ENCODE results near the gene SPPL2B.

SPPL2B gene

DNA sequence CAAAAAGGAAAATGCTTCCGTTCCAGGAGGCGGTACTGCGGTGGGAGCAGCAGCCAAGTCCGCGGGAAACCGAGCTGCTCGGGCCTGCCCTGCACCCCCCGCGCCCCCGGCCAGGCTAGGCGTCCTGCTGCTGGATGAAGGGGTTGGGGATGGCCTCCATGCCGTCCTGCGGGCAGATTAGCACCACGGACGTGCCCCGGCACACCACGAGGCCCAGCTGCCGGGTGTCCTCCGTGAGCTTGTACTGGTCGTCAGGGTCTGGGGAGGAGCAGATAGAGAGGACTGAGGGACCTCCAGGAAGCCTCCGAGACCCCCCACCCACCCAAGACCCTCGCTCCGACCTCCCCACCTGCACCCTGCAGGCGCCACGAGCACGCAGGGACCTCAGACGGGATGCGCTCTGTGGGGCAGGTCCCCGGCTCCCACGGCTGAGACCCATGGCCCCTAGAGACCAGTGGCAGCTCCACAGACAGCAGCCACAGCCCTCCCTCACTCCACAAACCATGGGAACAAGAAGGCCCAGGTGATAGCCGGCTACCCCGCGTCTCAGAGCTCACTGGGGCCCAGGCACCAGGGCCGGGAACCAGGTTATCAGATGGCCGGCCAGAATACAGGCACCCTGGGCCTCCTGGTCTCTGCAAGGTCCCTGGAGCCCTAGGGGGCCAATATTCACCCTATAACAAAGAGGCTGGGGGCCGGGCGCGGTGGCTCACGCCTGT, 6.8 kb upstream of the SPPL2B start:
- DNase-seq (ENCODE audit: low read depth in 2 of 2) = no peak

DNA sequence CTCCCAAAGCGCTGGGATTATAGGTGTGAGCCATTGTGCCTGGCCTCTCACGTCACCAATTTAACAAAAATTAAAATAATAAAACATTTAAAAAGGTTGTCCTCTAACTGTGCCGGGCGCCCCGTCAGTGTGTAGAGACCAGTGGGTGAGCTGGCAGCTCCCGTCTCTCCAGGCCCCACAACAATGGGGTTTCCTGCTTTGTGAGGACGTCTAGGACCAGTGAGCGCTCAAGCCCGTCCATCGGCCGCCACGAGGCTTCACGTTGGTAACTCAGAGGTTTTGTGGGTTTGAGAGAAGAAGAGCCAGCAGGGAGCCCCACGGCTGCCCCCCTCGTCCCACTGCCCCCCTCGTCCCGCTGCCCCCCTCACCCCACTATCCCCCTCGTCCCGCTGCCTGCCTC, 4.8 kb upstream of the SPPL2B start:
- DNase-seq (ENCODE audit: low read depth in 2 of 2) = no peak

DNA sequence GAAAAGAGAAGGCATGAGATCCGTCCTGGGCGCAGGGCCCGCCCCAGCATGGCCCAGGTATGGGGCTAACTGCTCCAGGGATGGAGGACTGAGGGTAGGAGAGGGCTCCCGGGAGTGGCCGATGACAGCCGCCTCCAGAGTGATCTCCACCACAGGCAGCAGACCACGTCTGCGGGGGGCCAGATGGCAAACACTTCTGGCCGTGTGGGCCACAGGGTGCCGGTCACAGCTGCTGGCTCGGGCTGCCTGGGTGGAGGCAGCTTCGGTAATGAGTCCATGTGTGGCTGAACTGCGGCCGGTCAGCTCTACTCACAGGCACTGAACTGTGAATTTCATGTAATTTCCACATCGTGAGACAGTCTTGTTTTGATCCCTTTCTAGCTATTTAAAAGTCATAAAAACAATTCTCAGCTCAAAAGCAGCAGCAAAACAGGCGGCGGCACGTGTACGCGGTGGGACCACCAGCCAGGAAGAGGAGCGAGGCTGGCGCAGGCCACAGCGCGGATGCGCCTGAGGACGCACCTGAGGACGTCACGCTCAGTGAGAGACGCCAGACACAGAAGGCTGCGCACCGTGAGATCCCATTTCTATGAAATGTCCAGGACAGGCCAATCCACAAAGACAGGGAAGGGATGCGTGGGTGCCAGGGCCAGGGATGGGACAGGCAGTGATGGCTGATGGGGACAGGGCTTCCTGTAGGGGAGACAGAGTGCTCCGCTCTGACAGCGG, 4.1 kb upstream of the SPPL2B start:
- DNase-seq (ENCODE audit: low read depth in 2 of 2) = no peak

DNA sequence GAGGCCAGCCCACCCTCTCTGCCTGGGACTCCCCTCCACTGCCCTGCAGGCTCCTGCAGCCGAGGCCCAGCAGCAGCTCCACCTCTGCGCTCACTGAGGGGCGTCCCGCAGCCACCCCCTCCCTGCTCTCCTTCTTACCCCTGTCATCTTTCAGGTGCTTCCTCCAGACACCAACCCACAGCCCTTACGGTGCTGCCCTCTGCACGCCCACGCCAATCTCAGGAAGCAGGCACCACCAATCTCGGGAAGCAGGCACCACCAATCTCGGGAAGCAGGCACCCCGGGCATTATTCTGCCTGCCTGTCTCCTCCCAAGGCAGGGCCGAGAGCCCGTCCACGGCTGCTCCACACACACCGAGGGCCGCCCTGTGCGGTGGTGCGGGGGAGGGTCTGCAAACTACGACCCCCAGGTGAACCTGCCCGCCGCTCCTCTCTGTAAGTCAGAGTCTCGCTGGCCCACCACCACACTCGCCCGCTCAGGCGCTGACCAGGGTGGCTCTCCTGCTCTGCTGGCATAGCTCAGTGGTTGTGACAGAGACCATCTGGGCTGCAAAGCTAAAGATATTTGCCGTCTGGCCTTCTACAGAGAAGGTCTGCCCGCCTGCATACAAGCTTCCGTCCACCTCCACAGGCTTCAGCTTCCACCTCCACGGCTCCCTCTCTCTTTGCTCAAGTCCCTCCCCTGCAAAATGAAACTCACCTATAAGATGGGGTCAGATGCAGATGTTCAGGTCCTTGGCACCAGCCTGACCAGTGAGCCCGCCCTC, 3.0 kb upstream of the SPPL2B start:
- no peak for DNase-seq (ENCODE audit: low read depth in 2 of 2)

DNA sequence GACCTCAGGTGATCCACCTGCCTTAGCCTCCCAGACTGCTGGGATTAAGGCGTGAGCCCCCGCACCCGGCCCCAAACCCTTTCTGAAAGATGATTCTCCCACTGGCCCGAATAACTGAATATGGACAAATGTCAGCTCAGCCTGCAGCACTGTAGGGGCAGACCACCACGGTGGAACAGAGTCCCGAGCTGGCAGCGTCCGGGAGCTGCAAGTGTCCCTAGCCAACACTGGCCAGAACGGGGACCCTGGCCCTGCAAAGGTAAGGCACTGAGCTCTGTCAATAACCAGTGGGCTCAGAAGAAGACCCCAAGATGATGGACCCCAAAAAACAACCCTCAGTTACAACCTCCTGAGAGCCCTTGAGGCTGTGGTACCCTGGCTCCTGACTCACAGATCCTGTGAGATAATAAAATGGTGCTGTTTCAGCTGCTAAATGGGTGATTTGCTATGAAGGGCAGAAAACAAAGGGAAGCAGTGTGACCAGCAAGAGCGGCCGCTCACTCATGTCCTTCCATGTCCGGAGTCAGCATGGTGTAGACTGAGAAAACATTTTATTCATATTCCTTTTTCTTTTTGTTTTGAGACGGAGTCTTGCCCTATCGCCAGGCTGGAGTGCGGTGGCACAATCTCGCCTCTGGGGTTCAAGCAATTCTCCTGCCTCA, 1.7 kb upstream of the SPPL2B start:
- DNase-seq (ENCODE audit: low read depth in 2 of 2) = no peak

DNA sequence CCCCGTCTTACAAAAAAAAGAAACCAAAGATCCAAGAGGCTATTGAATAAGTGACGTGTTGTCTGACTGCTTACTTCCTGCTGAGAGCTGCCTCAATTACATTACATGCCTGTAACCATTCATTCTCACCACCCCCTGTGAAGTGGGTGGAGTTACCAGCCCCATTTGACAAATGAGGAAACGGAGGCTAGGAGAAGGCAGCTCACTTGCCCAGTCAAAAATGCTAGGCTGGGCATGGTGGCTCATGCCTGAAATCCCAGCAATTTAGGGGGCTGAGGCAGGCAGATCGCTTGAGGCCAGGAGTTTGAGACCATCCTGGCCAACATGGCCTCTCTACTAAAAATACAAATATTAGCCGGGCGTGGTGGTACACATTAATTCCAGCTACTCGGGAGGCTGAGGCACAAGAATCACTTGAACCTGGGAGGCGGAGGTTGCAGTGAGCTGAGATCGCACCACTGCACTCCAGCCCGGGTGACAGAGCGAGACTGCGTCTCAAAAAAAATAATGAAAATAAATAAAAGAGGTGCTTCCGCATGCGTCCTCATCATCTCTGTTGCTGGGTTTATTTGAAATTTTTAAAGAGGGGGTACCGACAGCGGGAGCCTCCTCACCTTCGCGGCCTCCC, 597 bp upstream of the SPPL2B start:
- peak in 1 of 2 donors; percentile 37 for DNase-seq (ENCODE audit: low read depth in 2 of 2)

DNA sequence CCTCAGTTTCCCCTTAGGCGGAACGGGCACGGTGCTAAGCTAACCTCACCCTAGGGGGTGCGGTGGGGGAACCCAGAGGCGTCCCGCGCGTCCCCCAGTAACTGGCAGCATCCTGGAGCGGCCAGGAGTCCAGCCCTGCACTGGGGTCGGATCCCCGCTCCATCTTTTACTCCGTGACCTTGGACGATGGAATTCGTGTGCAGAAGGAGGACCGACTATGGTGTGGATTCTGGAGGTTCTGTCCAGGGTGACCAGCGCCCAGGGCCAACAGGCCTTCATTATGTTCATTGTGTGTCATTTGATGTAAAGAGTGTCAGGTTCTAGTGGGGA, 630 bp downstream of the SPPL2B start:
- DNase-seq (ENCODE audit: low read depth in 2 of 2) = no peak

DNA sequence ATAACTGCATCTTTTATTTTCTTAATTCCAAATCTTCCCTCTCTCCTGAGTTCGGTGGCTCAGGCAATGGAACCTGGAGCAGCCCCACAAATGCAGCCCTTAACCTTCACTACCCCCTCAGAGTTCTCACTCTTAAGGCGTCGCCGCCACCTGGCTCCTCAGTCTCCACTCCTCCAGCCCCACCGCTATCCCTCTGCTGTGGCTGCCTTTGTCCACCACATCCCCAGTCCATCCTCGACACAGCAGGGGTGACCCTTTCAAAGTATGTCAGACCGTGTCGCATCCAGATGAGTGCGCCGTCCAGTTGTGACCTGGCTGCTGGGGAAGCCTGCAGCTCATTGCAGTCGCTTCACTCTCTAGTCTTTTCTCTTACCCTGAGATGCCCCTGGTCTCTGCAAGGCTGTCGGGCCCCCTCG, 1.0 kb downstream of the SPPL2B start:
- DNase-seq (ENCODE audit: low read depth in 2 of 2) = no peak

DNA sequence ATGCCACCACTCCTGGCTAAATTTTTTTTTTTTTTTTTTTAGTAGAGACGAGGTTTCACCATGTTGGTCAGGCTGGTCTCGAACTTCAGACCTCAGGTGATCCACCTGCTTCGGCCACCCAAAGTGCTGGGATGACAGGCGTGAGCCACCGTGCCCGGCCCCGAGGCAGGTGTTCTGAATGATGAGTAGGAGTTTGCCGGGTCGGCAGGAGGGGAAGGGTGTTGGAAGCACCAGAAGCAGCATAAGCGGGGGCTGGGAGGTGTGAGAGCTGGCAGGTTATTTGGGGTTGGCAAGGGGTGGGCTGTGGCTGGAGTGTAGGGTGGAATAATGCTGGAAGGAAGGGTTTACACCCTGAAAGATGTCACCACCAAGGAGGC, 1.8 kb downstream of the SPPL2B start:
- DNase-seq (ENCODE audit: low read depth in 2 of 2) = no peak

DNA sequence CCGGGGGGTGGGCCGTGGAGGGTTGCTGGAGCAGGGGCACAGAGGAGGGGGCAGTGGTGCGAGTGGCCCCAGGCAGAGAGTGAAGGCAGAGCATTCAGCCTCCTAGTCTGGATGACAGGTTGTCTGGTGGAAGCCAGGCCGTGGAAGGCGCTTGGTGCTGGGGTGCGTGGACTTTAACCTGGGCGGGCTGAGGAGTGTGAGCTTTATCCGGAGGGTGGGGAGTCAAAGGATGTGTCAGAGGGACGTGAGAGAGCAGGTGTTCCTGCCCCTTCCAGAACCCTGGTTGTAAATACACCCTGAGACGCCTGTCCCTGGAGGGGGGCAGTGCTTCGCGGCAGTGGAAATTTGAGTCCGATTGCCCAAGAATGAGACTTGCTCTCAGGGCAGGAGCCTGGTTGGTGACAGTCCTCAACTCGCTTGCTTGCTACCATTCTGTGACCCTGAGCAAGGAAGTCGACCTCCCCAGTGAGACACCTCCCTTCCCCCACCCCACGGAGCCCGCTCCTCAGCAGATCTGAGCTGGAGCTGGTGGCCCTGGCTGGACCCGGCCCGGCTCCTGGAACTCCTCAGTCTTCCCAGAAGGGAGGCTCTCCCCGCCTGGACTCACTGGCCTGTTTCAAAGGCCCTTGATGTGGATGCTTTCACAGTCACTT, 2.3 kb downstream of the SPPL2B start:
- no peak for DNase-seq (ENCODE audit: low read depth in 2 of 2)

DNA sequence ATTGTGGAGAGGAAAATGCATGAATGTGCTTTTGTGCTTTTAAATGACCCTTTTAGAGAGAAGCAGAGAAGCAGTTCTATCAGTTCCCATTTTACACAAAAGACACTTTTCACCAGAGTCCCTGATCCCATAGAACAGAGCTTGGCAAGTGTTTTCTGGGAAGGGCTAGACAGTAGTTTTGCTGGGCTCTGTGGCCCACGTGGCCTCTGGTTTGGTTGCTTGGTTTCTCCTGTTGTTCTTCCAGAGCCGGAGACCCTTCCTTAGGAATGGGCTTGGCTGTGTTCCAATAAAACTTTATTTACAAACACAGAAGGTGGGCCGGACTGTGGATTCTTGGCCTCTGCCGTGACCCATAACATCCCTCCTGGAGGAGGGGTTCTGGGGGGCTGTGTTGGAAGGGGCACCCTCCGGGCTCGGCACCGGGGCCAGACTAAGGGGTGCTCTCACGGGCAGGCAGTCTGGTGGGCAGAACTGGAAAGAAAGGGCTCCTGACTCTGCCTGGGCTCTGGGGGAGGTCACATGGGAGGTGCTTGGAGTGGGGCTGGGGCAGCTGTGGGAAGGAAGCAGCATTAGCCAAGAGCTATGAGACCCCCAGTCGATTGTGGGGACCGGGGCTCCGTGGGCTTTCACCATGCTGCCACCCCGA, 3.2 kb downstream of the SPPL2B start:
- no peak for DNase-seq (ENCODE audit: low read depth in 2 of 2)

DNA sequence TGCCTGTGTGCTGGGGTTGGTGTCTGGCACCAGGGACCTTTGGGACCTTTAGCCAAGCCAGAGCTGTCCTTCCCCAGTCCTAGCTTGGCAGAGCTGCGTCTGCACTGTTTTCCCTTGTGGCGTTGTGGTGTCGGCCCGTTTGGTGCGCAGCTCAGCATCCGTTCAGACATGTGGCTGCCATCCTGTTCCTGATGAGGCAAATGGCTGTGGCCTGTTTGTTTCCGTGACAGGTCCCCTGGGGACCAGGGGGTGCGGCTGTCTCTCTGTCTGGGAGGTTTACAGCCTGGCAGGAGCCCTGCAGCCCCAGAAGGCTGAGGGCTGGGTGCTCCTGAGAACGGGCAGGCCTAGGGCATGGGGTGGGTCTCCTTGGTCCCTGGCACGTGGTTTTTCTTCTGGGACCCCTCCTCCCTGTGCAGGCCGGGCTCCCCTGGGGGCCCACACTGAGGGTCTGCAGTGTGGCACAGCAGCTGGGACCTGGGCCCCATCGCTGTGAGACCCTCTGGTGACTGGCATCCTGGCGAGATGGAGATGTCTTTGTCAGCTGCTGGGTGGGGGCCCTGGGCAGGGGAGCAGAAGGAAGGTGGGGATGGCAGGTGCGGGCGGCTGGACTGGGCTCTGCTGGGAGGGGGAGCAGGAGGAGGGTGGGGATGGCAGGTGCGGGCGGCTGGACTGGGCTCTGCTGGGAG, 4.0 kb downstream of the SPPL2B start:
- no peak for DNase-seq (ENCODE audit: low read depth in 2 of 2)

DNA sequence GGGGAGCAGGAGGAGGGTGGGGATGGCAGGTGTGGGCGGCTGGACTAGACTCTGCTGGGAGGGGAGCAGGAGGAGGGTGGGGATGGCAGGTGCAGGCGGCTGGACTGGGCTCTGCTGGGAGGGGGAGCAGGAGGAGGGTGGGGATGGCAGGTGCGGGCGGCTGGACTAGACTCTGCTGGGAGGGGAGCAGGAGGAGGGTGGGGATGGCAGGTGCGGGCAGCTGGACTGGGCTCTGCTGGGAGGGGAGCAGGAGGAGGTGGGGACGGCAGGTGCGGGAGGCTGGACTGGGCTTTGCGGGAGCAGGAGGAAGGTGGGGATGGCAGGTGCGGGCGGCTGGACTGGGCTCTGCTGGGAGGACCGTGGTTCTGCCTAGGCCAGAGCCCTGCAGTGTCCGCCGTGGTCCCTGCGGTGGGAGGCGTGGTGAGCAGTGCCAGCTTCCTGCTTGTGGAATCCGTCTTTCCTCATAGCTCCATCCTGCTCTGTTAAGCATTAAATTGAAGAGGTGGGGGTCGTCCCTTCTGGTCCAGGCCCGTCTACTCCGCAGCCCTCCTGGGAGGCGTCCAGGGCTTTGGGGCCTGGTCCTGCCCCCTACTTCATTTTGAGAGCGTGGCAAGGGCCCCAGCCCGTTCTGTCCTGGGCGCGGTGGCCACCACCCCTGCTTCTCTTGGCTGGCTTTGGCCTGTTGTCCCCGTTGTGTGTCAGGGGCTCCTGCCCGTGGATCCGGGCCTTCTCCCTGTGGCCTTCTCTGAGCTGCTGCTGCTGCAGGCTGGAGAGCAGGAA, 4.7 kb downstream of the SPPL2B start:
- DNase-seq (ENCODE audit: low read depth in 2 of 2) = no peak

DNA sequence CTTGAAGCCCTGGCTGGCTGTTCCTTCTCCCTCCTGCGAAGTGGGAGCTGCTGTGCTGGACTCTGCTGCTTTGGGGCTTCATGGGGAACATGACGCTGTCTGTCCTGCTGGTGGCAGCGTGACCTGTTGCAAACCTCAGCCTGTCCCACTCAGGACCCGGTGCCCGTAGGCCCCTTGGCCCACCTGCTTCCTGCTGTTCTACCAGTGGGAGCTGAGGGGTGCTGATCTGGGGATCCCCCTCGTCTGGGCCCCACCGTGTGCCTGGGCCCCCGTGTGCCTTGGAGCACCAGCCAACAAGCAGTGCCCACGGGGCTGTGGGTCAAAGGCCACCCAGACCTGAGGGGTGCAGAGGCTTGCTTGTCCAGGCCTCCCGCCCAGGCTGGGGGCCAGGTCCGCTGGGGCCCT, 5.3 kb downstream of the SPPL2B start:
- no peak for DNase-seq (ENCODE audit: low read depth in 2 of 2)

DNA sequence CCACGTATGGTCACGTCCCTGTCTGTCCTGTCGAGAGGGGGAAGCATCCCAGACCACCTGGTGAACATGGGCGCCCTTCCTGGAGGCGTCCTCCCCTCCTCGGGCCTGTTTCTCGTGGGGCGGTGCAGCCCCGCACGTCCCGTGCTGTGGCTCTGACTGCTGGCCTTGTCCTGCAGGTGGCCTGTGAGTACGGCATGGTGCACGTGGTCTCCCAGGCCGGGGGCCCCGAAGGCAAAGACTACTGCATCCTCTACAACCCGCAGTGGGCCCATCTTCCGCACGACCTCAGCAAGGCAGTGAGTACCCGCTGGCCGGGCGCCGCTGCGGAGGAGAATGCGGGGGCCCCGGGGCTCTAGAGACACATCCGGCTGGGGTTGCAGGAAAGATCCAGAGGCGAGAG, 5.9 kb downstream of the SPPL2B start:
- no peak for DNase-seq (ENCODE audit: low read depth in 2 of 2)

DNA sequence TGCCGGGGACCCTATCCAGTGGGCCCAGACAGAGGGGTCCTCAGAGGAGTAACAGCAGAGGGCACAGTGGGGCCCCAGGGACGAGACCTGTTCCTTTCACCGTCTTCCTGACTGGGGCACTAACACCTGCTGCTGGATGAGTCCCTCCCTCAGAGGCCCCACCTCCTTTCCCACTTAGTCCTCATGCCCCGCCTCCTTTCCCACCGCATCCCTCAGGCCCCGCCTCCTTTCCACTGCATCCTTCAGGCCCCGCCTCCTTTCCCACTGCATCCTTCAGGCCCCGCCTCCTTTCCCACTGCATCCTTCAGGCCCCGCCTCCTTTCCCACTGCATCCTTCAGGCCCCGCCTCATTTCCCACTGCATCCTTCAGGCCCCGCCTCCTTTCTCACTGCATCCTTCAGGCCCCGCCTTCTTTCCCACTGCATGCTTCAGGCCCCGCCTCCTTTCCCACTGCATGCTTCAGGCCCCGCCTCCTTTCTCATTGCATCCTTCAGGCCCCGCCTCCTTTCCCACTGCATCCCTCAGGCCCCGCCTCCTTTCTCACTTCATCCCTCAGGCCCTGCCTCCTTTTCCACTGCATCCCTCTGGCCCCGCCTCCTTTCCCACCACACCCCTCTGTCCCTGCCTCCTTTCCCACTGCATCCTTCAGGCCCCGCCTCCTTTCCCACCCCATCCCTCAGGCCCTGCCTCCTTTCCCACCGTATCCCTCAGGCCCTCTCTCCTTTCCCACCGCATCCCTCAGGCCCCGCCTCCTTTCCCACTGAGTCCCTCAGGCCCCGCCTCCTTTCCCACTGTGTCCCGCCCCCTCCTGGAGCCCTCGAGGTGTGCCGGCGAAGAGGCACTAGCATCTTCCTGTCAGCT, 6.7 kb downstream of the SPPL2B start:
- no peak for DNase-seq (ENCODE audit: low read depth in 2 of 2)

DNA sequence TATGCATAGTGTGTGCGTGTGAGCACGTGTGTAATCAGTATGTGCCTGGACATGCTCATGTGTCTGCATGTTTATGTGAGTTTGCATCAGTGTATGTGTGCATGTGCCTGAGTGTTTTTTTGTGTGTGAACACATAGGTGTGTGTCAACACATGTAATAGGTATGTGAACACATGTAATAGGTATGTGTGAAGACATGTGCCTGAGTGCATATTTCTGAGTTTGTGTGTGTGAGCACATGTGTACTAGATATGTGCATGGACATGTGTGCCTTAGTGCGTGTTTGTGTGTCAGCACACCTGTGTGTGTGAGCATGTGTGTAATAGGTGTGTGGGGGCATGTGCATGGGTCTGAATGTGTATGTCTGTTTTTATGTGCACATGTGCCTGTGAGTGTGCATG, 7.4 kb downstream of the SPPL2B start:
- no peak for DNase-seq (ENCODE audit: low read depth in 2 of 2)

DNA sequence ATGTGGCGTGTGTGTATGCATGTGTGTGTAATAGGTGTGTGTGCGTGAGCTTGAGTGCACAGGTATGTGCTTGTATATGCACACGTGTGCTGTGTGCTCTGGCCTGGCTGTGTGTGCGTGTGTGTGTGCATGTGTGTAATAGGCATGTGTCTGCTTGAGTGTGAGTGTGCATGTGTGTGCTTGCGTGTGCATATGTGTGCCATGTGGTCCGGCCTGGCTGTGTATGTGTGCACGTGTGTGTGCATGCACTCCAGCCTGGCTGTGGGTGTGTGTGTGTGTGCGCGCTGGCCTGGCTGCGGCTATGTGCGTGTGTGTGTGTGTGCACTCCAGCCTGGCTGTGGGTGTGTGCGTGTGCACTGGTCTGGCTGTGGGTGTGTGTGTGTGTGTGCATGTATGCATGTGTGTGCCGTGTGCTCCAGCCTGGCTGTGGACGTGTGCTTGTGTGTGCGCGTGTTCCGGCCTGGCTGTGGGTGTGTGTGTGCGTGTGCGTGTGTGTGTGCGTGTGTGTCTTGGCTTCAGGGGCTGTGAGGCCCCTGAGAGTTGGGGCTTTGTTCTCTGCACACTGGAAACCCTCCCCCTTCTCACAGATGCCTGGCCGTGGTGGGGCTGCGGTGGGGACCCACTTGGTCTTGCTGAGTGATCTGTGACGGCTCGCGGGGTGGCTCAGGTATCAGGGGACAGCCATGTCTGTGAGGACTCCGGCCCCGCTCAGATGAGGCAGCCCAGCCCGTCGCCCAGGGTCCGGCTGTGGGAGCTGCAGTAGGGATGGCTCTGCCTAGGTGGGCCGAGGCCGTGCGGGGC, 8.2 kb downstream of the SPPL2B start:
- DNase-seq (ENCODE audit: low read depth in 2 of 2) = no peak
